Effector memory CD4-positive, alpha-beta T cell (primary cell): ENCODE results near the gene KIF1A.

Experiments
- DNase-seq, 3 donors: peaks; one replicate each; pipeline ENCODE4 v3.0.0-alpha.2; 2020
- H3K27ac ChIP-seq: 2 replicates; pipeline ENCODE4 v1.7.0; 2013; ENCODE audit warnings: mild to moderate bottlenecking, low read length, moderate library complexity; ENCODE audit not compliant: insufficient read depth, poor library complexity, severe bottlenecking
- H3K27me3 ChIP-seq: replicated peaks from 2 replicates; pipeline ENCODE4 v1.7.0; 2013; ENCODE audit warnings: mild to moderate bottlenecking, low read length; ENCODE audit not compliant: insufficient read depth, control insufficient read depth, poor library complexity, severe bottlenecking
- H3K36me3 ChIP-seq: 2 replicates; pipeline ENCODE4 v1.7.0; 2013; ENCODE audit warnings: mild to moderate bottlenecking, low read length, moderate library complexity; ENCODE audit not compliant: control insufficient read depth, insufficient read depth
- H3K4me1 ChIP-seq: 2 replicates; pipeline ENCODE4 v1.7.0; 2013; ENCODE audit warnings: low read length, mild to moderate bottlenecking; ENCODE audit not compliant: control insufficient read depth, insufficient read depth, poor library complexity, severe bottlenecking
- H3K4me3 ChIP-seq: 2 replicates; pipeline ENCODE4 v1.7.0; 2013; ENCODE audit warnings: low read length, low read depth, mild to moderate bottlenecking; ENCODE audit not compliant: insufficient read depth, poor library complexity, severe bottlenecking
- H3K9me3 ChIP-seq: 2 replicates; pipeline ENCODE4 v1.7.0; 2013; ENCODE audit warnings: mild to moderate bottlenecking, low read length, moderate library complexity; ENCODE audit not compliant: control insufficient read depth

Gene KIF1A

DNA sequence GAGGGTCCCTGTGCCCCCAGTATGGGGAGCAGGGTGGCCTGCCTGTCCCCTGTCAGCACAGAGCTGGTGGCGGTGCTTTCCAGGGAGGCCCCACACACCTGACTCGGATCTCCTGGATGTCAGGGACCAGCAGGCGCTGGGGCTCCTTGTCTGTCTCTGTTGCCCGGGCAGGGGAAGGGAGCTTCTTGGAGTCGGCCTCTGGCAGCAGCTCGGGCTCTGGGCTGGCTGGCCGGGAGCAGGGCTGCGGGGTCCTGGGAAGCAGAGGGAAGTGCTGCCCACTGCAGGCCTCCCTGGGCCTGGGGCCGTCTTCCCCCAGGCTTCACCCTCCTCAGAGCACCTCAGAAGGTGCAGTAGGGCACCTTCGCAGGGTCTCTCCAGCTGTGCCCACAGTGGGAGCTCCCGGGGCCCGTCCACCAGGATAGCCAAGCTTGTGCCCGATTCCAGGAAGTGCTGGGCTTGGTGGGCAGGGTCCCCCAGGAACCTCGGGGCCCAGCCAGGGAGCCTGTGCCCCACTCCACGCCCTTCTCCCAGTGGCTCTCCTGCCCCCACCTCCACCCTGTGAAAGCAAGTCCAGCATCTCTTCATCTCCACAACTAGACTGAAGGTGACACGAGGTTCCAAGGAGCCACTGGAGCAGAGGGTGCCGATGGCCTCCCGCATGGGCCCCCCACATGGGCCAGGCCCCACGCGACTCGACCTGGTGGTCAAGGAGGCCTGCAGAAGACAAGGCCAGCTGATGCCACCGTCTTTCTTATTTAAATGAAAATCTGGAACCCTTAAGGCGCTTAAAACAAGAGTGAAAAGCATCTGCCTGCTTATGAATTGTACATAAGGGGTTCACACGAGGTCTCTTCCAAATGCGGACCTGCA is 100.1 kb downstream of the KIF1A start:
- Histone ChIP-seq H3K36me3 (no peaks in the 10 kb centered on the region), H3K9me3 (no peaks in the 10 kb centered on the region), H3K27ac (no peak overlapping the region), H3K4me1 (no peaks in the 10 kb centered on the region), H3K27me3 (no peaks in the 10 kb centered on the region), H3K4me3 (no peak overlapping the region)
- DNase-seq, result no peak

DNA sequence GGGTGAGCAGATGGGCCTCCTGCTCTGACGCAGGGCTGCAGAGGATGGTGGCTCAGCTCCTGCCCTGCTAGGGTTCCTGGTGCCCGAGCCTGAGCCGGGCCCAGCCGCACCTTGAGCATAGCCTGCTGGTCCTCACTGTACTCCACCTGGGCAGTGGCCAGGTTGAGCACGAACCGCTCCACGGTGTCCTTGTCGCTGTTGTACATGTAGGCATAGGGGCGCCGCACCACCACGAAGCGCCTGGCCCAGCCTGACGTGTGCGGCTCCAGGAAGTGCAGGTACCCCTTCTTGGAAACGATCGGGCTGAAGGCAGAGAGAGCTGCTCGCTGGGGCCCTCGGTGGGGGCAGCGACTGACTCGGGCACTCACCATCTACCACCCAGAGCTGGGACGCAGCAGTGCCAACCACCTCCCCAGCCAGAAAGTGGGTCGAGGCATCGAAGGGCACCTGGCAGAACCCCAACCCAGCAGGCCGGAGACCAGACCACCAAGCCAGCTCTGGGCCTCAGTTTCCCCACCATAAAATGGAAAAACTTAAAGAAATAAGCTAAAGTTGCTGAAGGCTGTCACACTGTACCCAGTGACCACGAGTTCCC is 101.0 kb downstream of the KIF1A start:
- Histone ChIP-seq H3K4me1 (no peaks in the 10 kb centered on the region), H3K9me3 (no peaks in the 10 kb centered on the region), H3K27me3 (no peaks in the 10 kb centered on the region), H3K36me3 (no peaks in the 10 kb centered on the region), H3K4me3 (no peak overlapping the region), H3K27ac (no peak overlapping the region)
- no peak for DNase-seq

GRCh38 chr2:240717681-240718581 is 102.1 kb downstream of the KIF1A start:
- H3K4me1 ChIP-seq, result no peaks in the 10 kb centered on the region
- no peaks in the 10 kb centered on the region for H3K27me3 ChIP-seq
- no peak for DNase-seq
- no peak overlapping the region for H3K27ac ChIP-seq
- no peak overlapping the region for H3K4me3 ChIP-seq
- H3K36me3 ChIP-seq, result no peaks in the 10 kb centered on the region
- no peaks in the 10 kb centered on the region for H3K9me3 ChIP-seq

DNA sequence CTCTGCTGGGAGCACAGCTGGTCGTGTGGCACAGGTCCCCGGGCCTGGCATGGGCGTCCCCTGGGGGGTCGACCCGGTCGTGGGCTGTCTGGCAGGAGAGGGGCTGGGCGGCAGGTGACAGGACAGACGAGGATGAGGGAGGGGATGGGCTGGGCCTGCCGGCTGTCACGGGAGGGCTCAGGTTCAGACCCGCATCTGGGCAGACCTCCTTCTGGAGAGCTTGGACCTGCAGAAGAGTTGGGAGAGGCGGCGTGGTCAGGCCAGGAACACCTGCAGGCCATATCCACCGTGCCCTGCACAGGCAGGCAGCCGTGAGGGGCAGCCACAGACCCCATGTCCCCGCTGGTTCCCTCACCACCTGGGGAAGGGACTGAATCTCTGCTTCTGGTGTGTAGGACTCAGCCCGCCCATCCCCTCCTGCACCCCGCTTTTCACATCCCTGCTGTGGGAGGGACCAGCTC is 102.8 kb downstream of the KIF1A start:
- DNase-seq, result no peak
- no peaks in the 10 kb centered on the region for H3K27me3 ChIP-seq
- H3K36me3 ChIP-seq, result no peaks in the 10 kb centered on the region
- no peaks in the 10 kb centered on the region for H3K4me1 ChIP-seq
- no peak overlapping the region for H3K27ac ChIP-seq
- H3K9me3 ChIP-seq, result no peaks in the 10 kb centered on the region
- H3K4me3 ChIP-seq, result no peak overlapping the region

GRCh38 chr2:240716130-240716798 is 103.8 kb downstream of the KIF1A start:
- Histone ChIP-seq H3K9me3 (no peaks in the 10 kb centered on the region), H3K4me3 (no peak overlapping the region), H3K4me1 (no peaks in the 10 kb centered on the region), H3K27ac (no peak overlapping the region), H3K27me3 (no peaks in the 10 kb centered on the region), H3K36me3 (no peaks in the 10 kb centered on the region)
- no peak for DNase-seq

GRCh38 chr2:240714747-240715725 is 105.0 kb downstream of the KIF1A start:
- H3K27ac ChIP-seq, result no peak overlapping the region
- H3K4me1 ChIP-seq, result no peaks in the 10 kb centered on the region
- H3K36me3 ChIP-seq, result no peaks in the 10 kb centered on the region
- H3K4me3 ChIP-seq, result no peak overlapping the region
- H3K9me3 ChIP-seq, result no peaks in the 10 kb centered on the region
- no peaks in the 10 kb centered on the region for H3K27me3 ChIP-seq
- no peak for DNase-seq

- Histone ChIP-seq H3K4me1 (no peaks in the 10 kb centered on the region), H3K4me3 (no peak overlapping the region), H3K9me3 (no peaks in the 10 kb centered on the region), H3K27ac (no peak overlapping the region), H3K36me3 (no peaks in the 10 kb centered on the region), H3K27me3 (no peaks in the 10 kb centered on the region)
- no peak for DNase-seq
Measured at GRCh38 chr2:240713928-240714746, 105.9 kb downstream of the KIF1A start.

DNA sequence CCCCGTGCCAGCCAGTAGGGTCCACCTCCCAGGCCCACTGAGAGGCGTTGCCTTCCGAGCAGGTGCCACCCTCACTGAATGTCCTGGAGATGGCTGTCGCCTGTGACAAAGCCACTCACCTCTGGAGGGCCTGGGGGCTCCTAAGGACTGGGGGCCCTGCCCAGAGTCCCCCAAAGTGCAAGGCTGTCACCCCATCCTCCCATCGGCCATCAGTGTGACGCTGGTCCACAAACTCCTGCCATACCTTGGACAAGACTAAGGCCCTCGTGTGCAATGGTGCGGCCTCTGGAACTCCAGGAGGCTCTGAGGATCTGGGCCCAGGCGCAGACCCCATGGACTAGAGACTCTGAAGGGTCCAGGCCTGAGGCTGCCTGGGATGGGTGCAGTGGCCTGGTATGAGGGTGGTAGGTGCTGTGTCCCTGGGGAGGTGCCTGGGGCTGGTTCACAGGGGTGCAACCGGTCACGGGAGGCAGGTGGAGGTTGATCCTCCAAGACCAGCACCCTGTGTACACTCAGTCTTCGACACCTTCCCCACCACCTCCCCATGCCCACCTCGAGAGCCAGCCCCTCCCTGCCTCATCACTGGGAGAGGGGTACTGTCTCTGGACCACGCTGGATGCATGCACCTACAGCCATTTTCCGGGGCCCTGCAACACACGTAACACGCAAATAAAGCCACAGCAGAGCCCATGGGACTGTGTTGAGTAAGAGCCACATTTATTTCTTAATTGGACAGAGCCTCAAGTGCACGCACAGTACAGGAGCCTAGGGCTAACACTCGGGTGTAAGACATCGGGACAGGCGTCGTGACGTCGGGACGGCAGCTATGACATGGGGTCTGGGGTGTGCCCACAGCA is 106.7 kb downstream of the KIF1A start:
- Histone ChIP-seq H3K27me3 (no peaks in the 10 kb centered on the region), H3K27ac (no peak overlapping the region), H3K9me3 (no peaks in the 10 kb centered on the region), H3K36me3 (no peaks in the 10 kb centered on the region), H3K4me1 (no peaks in the 10 kb centered on the region), H3K4me3 (no peak overlapping the region)
- DNase-seq, result no peak
